Measurements from ENCODE around the gene ZSCAN25.

Gene ZSCAN25

GRCh38 chr7:99667179-99667578 lies 50.4 kb downstream of the ZSCAN25 start:
- H3K9me3 ChIP-seq (ENCODE audit: control insufficient read depth, low read length), result no peaks in the 10 kb centered on the region
- 72 to 74% methylated on average over 2 of the region's 2 CpGs for WGBS, 2 experiments
- H3K4me1 ChIP-seq (ENCODE audit: control insufficient read depth, insufficient read depth, low read length), result no peaks in the 10 kb centered on the region
- H3K27me3 ChIP-seq (ENCODE audit: control insufficient read depth, insufficient read depth, low read length, poor library complexity, severe bottlenecking), result no peaks in the 10 kb centered on the region
- no peak overlapping the region for H3K27ac ChIP-seq (ENCODE audit: insufficient read depth, low read depth, low read length, poor library complexity, severe bottlenecking)
- no peak overlapping the region for H3K4me3 ChIP-seq (ENCODE audit: insufficient read depth, low read depth, low read length)
- no peaks in the 10 kb centered on the region for H3K36me3 ChIP-seq (ENCODE audit: control insufficient read depth, insufficient read depth, low read length)

GRCh38 chr7:99668541-99668940 lies 51.8 kb downstream of the ZSCAN25 start:
- Histone ChIP-seq H3K27ac (ENCODE audit: insufficient read depth, low read depth, low read length, poor library complexity, severe bottlenecking) (no peak overlapping the region), H3K9me3 (ENCODE audit: control insufficient read depth, low read length) (no peaks in the 10 kb centered on the region), H3K27me3 (ENCODE audit: control insufficient read depth, insufficient read depth, low read length, poor library complexity, severe bottlenecking) (no peaks in the 10 kb centered on the region), H3K36me3 (ENCODE audit: control insufficient read depth, insufficient read depth, low read length) (no peaks in the 10 kb centered on the region), H3K4me1 (ENCODE audit: control insufficient read depth, insufficient read depth, low read length) (no peaks in the 10 kb centered on the region), H3K4me3 (ENCODE audit: insufficient read depth, low read depth, low read length) (no peak overlapping the region)
- 92 to 95% methylated on average over 8 of the region's 8 CpGs for WGBS, 2 experiments

GRCh38 chr7:99669782-99670181 lies 53.0 kb downstream of the ZSCAN25 start:
- WGBS, 2 experiments, result 93 to 96% methylated on average over 2 to 3 of the region's 3 CpGs
- Histone ChIP-seq H3K36me3 (ENCODE audit: control insufficient read depth, insufficient read depth, low read length) (no peaks in the 10 kb centered on the region), H3K4me1 (ENCODE audit: control insufficient read depth, insufficient read depth, low read length) (no peaks in the 10 kb centered on the region), H3K27me3 (ENCODE audit: control insufficient read depth, insufficient read depth, low read length, poor library complexity, severe bottlenecking) (no peaks in the 10 kb centered on the region), H3K9me3 (ENCODE audit: control insufficient read depth, low read length) (no peaks in the 10 kb centered on the region), H3K4me3 (ENCODE audit: insufficient read depth, low read depth, low read length) (no peak overlapping the region), H3K27ac (ENCODE audit: insufficient read depth, low read depth, low read length, poor library complexity, severe bottlenecking) (no peak overlapping the region)

- 96% methylated on average over 7 of the region's 7 CpGs for WGBS, 2 experiments
- Histone ChIP-seq H3K36me3 (ENCODE audit: control insufficient read depth, insufficient read depth, low read length) (no peaks in the 10 kb centered on the region), H3K4me3 (ENCODE audit: insufficient read depth, low read depth, low read length) (no peak overlapping the region), H3K9me3 (ENCODE audit: control insufficient read depth, low read length) (no peaks in the 10 kb centered on the region), H3K4me1 (ENCODE audit: control insufficient read depth, insufficient read depth, low read length) (no peaks in the 10 kb centered on the region), H3K27me3 (ENCODE audit: control insufficient read depth, insufficient read depth, low read length, poor library complexity, severe bottlenecking) (no peaks in the 10 kb centered on the region), H3K27ac (ENCODE audit: insufficient read depth, low read depth, low read length, poor library complexity, severe bottlenecking) (no peak overlapping the region)
Observed at GRCh38 chr7:99672573-99672972, 55.8 kb downstream of the ZSCAN25 start.

- no peaks in the 10 kb centered on the region for H3K36me3 ChIP-seq (ENCODE audit: control insufficient read depth, insufficient read depth, low read length)
- no peaks in the 10 kb centered on the region for H3K27me3 ChIP-seq (ENCODE audit: control insufficient read depth, insufficient read depth, low read length, poor library complexity, severe bottlenecking)
- no peak overlapping the region for H3K4me3 ChIP-seq (ENCODE audit: insufficient read depth, low read depth, low read length)
- no peaks in the 10 kb centered on the region for H3K4me1 ChIP-seq (ENCODE audit: control insufficient read depth, insufficient read depth, low read length)
- WGBS, 2 experiments, result 93% methylated on average over 2 of the region's 2 CpGs
- no peak overlapping the region for H3K27ac ChIP-seq (ENCODE audit: insufficient read depth, low read depth, low read length, poor library complexity, severe bottlenecking)
- H3K9me3 ChIP-seq (ENCODE audit: control insufficient read depth, low read length), result no peaks in the 10 kb centered on the region
Observed at GRCh38 chr7:99674995-99675742, 58.4 kb downstream of the ZSCAN25 start.

GRCh38 chr7:99677013-99677647 lies 60.4 kb downstream of the ZSCAN25 start:
- no peaks in the 10 kb centered on the region for H3K36me3 ChIP-seq (ENCODE audit: control insufficient read depth, insufficient read depth, low read length)
- H3K27ac ChIP-seq (ENCODE audit: insufficient read depth, low read depth, low read length, poor library complexity, severe bottlenecking), result no peak overlapping the region
- 89 to 90% methylated on average over 4 of the region's 4 CpGs for WGBS, 2 experiments
- H3K4me3 ChIP-seq (ENCODE audit: insufficient read depth, low read depth, low read length), result no peak overlapping the region
- H3K9me3 ChIP-seq (ENCODE audit: control insufficient read depth, low read length), result no peaks in the 10 kb centered on the region
- no peaks in the 10 kb centered on the region for H3K4me1 ChIP-seq (ENCODE audit: control insufficient read depth, insufficient read depth, low read length)
- H3K27me3 ChIP-seq (ENCODE audit: control insufficient read depth, insufficient read depth, low read length, poor library complexity, severe bottlenecking), result no peaks in the 10 kb centered on the region

GRCh38 chr7:99677648-99678045 lies 60.9 kb downstream of the ZSCAN25 start:
- no peaks in the 10 kb centered on the region for H3K4me1 ChIP-seq (ENCODE audit: control insufficient read depth, insufficient read depth, low read length)
- H3K4me3 ChIP-seq (ENCODE audit: insufficient read depth, low read depth, low read length), result no peak overlapping the region
- H3K27me3 ChIP-seq (ENCODE audit: control insufficient read depth, insufficient read depth, low read length, poor library complexity, severe bottlenecking), result no peaks in the 10 kb centered on the region
- H3K27ac ChIP-seq (ENCODE audit: insufficient read depth, low read depth, low read length, poor library complexity, severe bottlenecking), result no peak overlapping the region
- H3K36me3 ChIP-seq (ENCODE audit: control insufficient read depth, insufficient read depth, low read length), result no peaks in the 10 kb centered on the region
- 93% methylated on average over 2 of the region's 2 CpGs for WGBS, 2 experiments
- H3K9me3 ChIP-seq (ENCODE audit: control insufficient read depth, low read length), result no peaks in the 10 kb centered on the region

- H3K4me3 ChIP-seq (ENCODE audit: insufficient read depth, low read depth, low read length), result no peak overlapping the region
- H3K27ac ChIP-seq (ENCODE audit: insufficient read depth, low read depth, low read length, poor library complexity, severe bottlenecking), result no peak overlapping the region
- H3K9me3 ChIP-seq (ENCODE audit: control insufficient read depth, low read length), result no peaks in the 10 kb centered on the region
- H3K4me1 ChIP-seq (ENCODE audit: control insufficient read depth, insufficient read depth, low read length), result no peaks in the 10 kb centered on the region
- WGBS, 2 experiments, result 78 to 79% methylated on average over 4 of the region's 4 CpGs
- H3K36me3 ChIP-seq (ENCODE audit: control insufficient read depth, insufficient read depth, low read length), result no peaks in the 10 kb centered on the region
- H3K27me3 ChIP-seq (ENCODE audit: control insufficient read depth, insufficient read depth, low read length, poor library complexity, severe bottlenecking), result no peaks in the 10 kb centered on the region
Observed at GRCh38 chr7:99679032-99679399, 62.3 kb downstream of the ZSCAN25 start.

- H3K36me3 ChIP-seq (ENCODE audit: control insufficient read depth, insufficient read depth, low read length), result no peaks in the 10 kb centered on the region
- 93 to 94% methylated on average over 9 to 10 of the region's 10 CpGs for WGBS, 2 experiments
- H3K4me1 ChIP-seq (ENCODE audit: control insufficient read depth, insufficient read depth, low read length), result no peaks in the 10 kb centered on the region
- no peaks in the 10 kb centered on the region for H3K9me3 ChIP-seq (ENCODE audit: control insufficient read depth, low read length)
- no peak within 1 kb of the TSS for H3K27ac ChIP-seq (ENCODE audit: insufficient read depth, low read depth, low read length, poor library complexity, severe bottlenecking)
- H3K27me3 ChIP-seq (ENCODE audit: control insufficient read depth, insufficient read depth, low read length, poor library complexity, severe bottlenecking), result no peaks in the 10 kb centered on the region
- no peak within 1 kb of the TSS for H3K4me3 ChIP-seq (ENCODE audit: insufficient read depth, low read depth, low read length)
Observed at GRCh38 chr7:99679400-99680191, 62.9 kb downstream of the ZSCAN25 start, which contains the start of gene CYP3A5. Gene CYP3A5 (minus strand): TSS chr7:99679996. CDS start chr7:99679896, 100 bp downstream.

All from ectodermal cell (in vitro differentiated cells).